Measurements from ENCODE around the gene CYB5D1. TPM values are rescaled to one million over a fixed set of nuclear protein-coding genes. Genes with fewer than 3 reads are reported as not detected.

The CYB5D1 gene
- polyA plus RNA-seq, 5 donors = 18.7 to 22.7 (median 19.6) TPM

- peak; percentile 81 to 82 for DNase-seq
Observed at GRCh38 chr17:7843536-7844291, 14.1 kb upstream of the CYB5D1 start.

DNA sequence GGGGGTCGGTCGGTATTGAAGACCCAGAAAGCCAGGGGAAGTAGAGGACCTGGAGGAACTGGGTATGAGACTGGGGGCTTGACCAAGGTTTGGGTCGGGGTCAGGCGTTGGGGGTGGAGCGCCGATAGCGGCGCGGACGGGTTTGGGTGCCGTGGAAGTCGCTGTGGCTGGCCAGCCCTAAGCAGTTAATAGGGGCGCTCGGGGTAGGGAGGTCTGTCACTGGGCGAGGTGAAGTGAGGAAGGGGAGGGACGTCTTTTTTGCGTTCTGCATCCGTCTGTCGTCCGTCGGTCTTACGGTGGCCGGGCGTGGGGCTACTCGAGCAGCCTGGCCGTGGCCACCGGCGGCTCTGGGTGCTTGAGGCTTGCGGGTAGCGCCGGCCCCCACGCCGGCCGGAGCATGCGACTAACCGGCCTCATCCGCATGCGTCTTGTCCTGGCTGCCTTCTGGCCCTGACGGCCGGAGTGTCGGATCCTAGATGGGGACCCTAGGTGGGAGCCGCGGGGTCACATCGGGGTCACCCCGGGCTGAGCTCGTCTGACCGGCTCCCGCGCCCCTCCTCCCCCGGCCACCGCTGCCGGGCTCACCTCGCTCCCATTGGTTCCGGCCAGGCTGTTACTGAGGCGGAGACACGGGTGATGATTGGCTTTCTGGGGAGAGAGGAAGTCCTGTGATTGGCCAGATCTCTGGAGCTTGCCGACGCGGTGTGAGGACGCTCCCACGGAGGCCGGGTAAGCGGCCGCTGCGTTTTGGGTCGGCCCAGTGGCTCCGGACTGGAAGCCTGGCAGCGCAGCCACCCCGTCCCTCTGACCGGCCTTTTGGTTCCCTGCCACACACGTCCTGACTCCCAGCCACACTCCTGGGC lies 13.3 kb upstream of the CYB5D1 start:
- peak; percentile 89 to 90 for DNase-seq

DNA sequence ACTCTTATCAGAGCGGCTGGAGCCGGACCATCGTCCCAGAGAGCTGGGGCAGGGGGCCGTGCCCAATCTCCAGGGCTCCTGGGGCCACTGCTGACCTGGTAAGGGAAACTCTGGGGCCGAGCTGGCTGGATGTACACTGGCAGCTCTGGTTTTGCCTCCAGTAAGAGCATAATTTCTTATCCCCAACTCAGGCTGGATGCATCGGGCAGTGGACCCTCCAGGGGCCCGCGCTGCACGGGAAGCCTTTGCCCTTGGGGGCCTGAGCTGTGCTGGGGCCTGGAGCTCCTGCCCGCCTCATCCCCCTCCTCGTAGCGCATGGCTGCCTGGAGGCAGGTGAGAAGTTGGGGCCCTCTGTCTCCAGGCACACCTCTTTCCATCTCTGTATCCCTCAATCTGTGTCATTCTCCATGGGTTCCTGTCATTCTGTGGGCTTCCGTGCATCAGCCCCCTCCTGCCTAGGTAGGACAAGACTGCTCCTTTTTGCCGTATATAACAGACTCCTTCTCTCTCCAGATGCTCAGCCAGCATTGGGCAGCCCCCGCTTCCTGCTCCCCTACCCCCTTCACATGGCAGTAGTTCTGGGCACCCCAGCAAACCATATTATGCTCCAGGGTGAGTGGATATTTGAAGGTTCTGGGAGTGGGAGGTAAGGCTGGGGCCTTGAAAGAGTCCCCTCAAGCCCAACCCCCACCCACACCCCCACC lies 12.3 kb upstream of the CYB5D1 start:
- DNase-seq = no peak

- no peak for DNase-seq
Observed at GRCh38 chr17:7846063-7846735, 11.6 kb upstream of the CYB5D1 start.

DNA sequence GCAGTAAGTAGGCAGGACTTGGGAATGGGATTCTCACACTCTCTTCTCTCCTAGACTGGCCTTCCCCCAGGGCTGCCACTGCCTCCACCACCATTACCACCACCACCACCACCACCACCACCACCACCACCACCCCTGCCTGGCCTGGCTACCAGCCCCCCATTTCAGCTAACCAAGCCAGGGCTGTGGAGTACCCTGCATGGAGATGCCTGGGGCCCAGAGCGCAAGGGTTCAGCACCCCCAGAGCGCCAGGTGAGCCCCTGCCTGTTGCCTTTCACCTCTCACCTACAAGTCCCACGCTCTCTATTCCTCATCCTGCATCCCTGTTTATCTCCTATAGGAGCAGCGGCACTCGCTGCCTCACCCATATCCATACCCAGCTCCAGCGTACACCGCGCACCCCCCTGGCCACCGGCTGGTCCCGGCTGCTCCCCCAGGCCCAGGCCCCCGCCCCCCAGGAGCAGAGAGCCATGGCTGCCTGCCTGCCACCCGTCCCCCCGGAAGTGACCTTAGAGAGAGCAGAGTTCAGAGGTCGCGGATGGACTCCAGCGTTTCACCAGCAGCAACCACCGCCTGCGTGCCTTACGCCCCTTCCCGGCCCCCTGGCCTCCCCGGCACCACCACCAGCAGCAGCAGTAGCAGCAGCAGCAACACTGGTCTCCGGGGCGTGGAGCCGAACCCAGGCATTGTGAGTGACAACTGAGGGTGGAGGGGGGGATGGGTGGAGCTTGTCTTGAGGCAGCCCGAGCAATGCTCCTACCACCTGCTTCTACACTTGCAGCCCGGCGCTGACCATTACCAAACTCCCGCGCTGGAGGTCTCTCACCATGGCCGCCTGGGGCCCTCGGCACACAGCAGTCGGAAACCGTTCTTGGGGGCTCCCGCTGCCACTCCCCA lies 10.8 kb upstream of the CYB5D1 start:
- no peak for DNase-seq

- DNase-seq = no peak
Observed at GRCh38 chr17:7848131-7848579, 9.6 kb upstream of the CYB5D1 start.

DNA sequence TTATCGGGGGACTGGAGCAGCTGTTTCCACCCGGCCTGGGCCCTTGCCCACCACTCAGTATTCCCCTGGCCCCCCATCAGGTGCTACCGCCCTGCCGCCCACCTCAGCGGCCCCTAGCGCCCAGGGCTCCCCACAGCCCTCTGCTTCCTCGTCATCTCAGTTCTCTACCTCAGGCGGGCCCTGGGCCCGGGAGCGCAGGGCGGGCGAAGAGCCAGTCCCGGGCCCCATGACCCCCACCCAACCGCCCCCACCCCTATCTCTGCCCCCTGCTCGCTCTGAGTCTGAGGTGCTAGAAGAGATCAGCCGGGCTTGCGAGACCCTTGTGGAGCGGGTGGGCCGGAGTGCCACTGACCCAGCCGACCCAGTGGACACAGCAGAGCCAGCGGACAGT lies 9.1 kb upstream of the CYB5D1 start:
- DNase-seq = no peak

DNA sequence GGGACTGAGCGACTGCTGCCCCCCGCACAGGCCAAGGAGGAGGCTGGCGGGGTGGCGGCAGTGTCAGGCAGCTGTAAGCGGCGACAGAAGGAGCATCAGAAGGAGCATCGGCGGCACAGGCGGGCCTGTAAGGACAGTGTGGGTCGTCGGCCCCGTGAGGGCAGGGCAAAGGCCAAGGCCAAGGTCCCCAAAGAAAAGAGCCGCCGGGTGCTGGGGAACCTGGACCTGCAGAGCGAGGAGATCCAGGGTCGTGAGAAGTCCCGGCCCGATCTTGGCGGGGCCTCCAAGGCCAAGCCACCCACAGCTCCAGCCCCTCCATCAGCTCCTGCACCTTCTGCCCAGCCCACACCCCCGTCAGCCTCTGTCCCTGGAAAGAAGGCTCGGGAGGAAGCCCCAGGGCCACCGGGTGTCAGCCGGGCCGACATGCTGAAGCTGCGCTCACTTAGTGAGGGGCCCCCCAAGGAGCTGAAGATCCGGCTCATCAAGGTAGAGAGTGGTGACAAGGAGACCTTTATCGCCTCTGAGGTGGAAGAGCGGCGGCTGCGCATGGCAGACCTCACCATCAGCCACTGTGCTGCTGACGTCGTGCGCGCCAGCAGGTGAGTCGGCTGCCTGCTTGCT lies 8.6 kb upstream of the CYB5D1 start:
- no peak for DNase-seq

GRCh38 chr17:7849751-7850504 lies 7.9 kb upstream of the CYB5D1 start:
- no peak for DNase-seq

GRCh38 chr17:7850701-7851437 lies 6.9 kb upstream of the CYB5D1 start:
- no peak for DNase-seq

- peak; percentile 86 to 89 for DNase-seq
Observed at GRCh38 chr17:7851438-7852261, 6.2 kb upstream of the CYB5D1 start.

DNA sequence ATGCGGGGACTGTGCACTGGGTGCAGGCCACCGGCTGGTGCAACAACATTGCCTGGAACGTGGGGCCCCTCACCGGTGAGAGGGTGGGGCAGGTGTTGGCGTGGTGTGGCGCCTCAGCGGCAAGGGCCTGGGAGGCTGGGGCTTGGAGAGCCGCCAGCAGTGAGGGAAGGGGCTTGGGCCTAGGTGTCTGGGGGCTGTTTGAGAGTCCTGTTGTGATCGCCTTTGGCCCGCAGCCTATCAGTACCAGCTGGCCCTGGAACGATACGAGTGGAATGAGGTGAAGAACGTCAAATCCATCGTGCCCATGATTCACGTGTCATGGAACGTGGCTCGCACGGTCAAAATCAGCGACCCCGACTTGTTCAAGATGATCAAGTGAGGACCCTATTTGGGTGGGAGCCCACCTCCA lies 5.5 kb upstream of the CYB5D1 start:
- no peak for DNase-seq

- no peak for DNase-seq
Observed at GRCh38 chr17:7852919-7853690, 4.7 kb upstream of the CYB5D1 start.

- DNase-seq = no peak
Observed at GRCh38 chr17:7853691-7854038, 4.1 kb upstream of the CYB5D1 start.

GRCh38 chr17:7854078-7854777 lies 3.6 kb upstream of the CYB5D1 start:
- DNase-seq = no peak

All from right lung (tissue), 5 donors.